ENCODE measurements around the gene MEGF9. TPM values are rescaled to one million over a fixed set of nuclear protein-coding genes. Genes with fewer than 3 reads are reported as not detected.
A peak's percentile ranks its signal among the peaks of the same experiment; 100 is the strongest.

The MEGF9 gene
- total and polyA plus RNA-seq, 4 donors = 15.5 to 27.4 (median 19.3) TPM

GRCh38 chr9:120730654-120731514, 16.6 kb upstream of the MEGF9 start:
- Histone ChIP-seq H3K4me1 (ENCODE audit: control insufficient read depth in 4 of 4, insufficient read depth in 4 of 4, low read length in 3 of 4) (peaks cover 24 to 52% (median 38%) of the 10 kb centered on the region in 4 donors), H3K27ac (ENCODE audit: low read depth in 1 of 2, low read length in 2 of 2) (peak overlapping the region; percentile 82 to 86), H3K27me3 (ENCODE audit: control insufficient read depth in 4 of 4, insufficient read depth in 4 of 4, low read length in 3 of 4) (no peaks in the 10 kb centered on the region), H3K4me3 (ENCODE audit: low read depth in 1 of 3, low read length in 3 of 3) (no peak overlapping the region), H3K9me3 (ENCODE audit: control insufficient read depth in 4 of 4, low read length in 3 of 4) (no peaks in the 10 kb centered on the region), H3K9ac (ENCODE audit: low read depth in 1 of 2, low read length in 2 of 2) (peak overlapping the region in 1 of 2 donors; percentile 21), H3K36me3 (ENCODE audit: control insufficient read depth in 4 of 4, insufficient read depth in 3 of 4, low read depth in 1 of 4, low read length in 3 of 4) (no peaks in the 10 kb centered on the region)
- 53% methylated on average over 7 of the region's 7 CpGs for WGBS
- TF ChIP-seq, protein P1, sequence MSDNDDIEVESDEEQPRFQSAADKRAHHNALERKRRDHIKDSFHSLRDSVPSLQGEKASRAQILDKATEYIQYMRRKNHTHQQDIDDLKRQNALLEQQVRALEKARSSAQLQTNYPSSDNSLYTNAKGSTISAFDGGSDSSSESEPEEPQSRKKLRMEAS (IDR thresholded peaks at IDR 0.05) = peak; percentile 80
- peak; percentile 27 for TF ChIP-seq REST (IDR thresholded peaks at IDR 0.05)
- TF ChIP-seq FOXA2 (IDR thresholded peaks at IDR 0.05) = peak; percentile 89
- no peak for TF ChIP-seq TAF1 (conservative IDR thresholded peaks at IDR 0.05)
- TF ChIP-seq, protein P2, sequence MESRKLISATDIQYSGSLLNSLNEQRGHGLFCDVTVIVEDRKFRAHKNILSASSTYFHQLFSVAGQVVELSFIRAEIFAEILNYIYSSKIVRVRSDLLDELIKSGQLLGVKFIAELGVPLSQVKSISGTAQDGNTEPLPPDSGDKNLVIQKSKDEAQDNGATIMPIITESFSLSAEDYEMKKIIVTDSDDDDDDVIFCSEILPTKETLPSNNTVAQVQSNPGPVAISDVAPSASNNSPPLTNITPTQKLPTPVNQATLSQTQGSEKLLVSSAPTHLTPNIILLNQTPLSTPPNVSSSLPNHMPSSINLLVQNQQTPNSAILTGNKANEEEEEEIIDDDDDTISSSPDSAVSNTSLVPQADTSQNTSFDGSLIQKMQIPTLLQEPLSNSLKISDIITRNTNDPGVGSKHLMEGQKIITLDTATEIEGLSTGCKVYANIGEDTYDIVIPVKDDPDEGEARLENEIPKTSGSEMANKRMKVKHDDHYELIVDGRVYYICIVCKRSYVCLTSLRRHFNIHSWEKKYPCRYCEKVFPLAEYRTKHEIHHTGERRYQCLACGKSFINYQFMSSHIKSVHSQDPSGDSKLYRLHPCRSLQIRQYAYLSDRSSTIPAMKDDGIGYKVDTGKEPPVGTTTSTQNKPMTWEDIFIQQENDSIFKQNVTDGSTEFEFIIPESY (IDR thresholded peaks at IDR 0.05) = peak; percentile 88
- no peak for TF ChIP-seq ATF3 (IDR thresholded peaks at IDR 0.05)
- TF ChIP-seq SP1 (IDR thresholded peaks at IDR 0.05) = peak; percentile 86
- peak; percentile 39 to 82 for TF ChIP-seq GABPA (IDR thresholded peaks at IDR 0.05 in 1 of 2, conservative IDR thresholded peaks at IDR 0.05 in 1 of 2)
- peak; percentile 29 to 52 for TF ChIP-seq RAD21 (IDR thresholded peaks at IDR 0.05)
- peak; percentile 69 for TF ChIP-seq YY1 (IDR thresholded peaks at IDR 0.05)
- no peak for TF ChIP-seq CTCF (IDR thresholded peaks at IDR 0.05; ENCODE audit: low read depth, low read length, missing input control)
- peak; percentile 82 to 94 for TF ChIP-seq EGR1 (IDR thresholded peaks at IDR 0.05; ENCODE audit: low read depth in 2 of 2)
- TF ChIP-seq NR2F2 (IDR thresholded peaks at IDR 0.05) = peak; percentile 76
- TF ChIP-seq HNF4G (IDR thresholded peaks at IDR 0.05) = peak; percentile 40
- TF ChIP-seq JUND (IDR thresholded peaks at IDR 0.05) = peak in 1 of 2 donors; percentile 89
- TF ChIP-seq FOXA1 (IDR thresholded peaks at IDR 0.05) = peak; percentile 81
- TF ChIP-seq RXRA (IDR thresholded peaks at IDR 0.05) = peak; percentile 99
- peak; percentile 77 to 87 for TF ChIP-seq HNF4A (conservative IDR thresholded peaks at IDR 0.05)
- no peak for DNase-seq (ENCODE audit: low spot score)
